Liver (tissue), 9 donors: ENCODE measurements around the gene TSN. TPM values are rescaled to one million over a fixed set of nuclear protein-coding genes. Genes with fewer than 3 reads are reported as not detected.
"Not testable (repeated sequence)": the region's sequence is repeated elsewhere in the genome, so short reads cannot be mapped to it uniquely, and the experiment has no call there.

Experiments
- DNase-seq: peaks from one replicate; pipeline ENCODE4 v3.0.0-alpha.2; 2017; ENCODE audit warnings: low spot score
- H3K27ac ChIP-seq, 2 donors: one replicate each; pipeline ENCODE4 v1.7.0; 2013; ENCODE audit warnings: inconsistent platforms in 2 of 2, low read length in 2 of 2, control low read depth in 1 of 2, low read depth in 1 of 2, mild to moderate bottlenecking in 1 of 2
- H3K27me3 ChIP-seq, 4 donors: one replicate each; pipeline versions ENCODE4 v1.6.1 to v1.7.0; 2013; ENCODE audit warnings: low read length in 3 of 4, inconsistent platforms in 1 of 4, mild to moderate bottlenecking in 1 of 4, moderate library complexity in 1 of 4; ENCODE audit not compliant: control insufficient read depth in 4 of 4, insufficient read depth in 4 of 4
- H3K36me3 ChIP-seq, 4 donors: one replicate each; pipeline versions ENCODE4 v1.6.1 to v1.7.0; 2013; ENCODE audit warnings: low read length in 3 of 4, mild to moderate bottlenecking in 3 of 4, low read depth in 1 of 4, moderate library complexity in 1 of 4; ENCODE audit not compliant: control insufficient read depth in 4 of 4, insufficient read depth in 3 of 4
- H3K4me1 ChIP-seq, 4 donors: one replicate each; pipeline versions ENCODE4 v1.6.1 to v1.7.0; 2013; ENCODE audit warnings: low read length in 3 of 4, mild to moderate bottlenecking in 3 of 4, moderate library complexity in 1 of 4; ENCODE audit not compliant: control insufficient read depth in 4 of 4, insufficient read depth in 4 of 4
- H3K4me3 ChIP-seq, 3 donors: one replicate each; pipeline versions ENCODE4 v1.6.1 to v1.7.0; 2013; ENCODE audit warnings: low read length in 3 of 3, control low read depth in 1 of 3, low read depth in 1 of 3, mild to moderate bottlenecking in 1 of 3
- H3K9ac ChIP-seq, 2 donors: one replicate each; pipeline ENCODE4 v1.7.0; 2013; ENCODE audit warnings: low read length in 2 of 2, mild to moderate bottlenecking in 2 of 2, moderate library complexity in 2 of 2, control low read depth in 1 of 2, low read depth in 1 of 2
- H3K9me3 ChIP-seq, 4 donors: one replicate each; pipeline versions ENCODE4 v1.6.1 to v1.7.0; 2013; ENCODE audit warnings: low read length in 3 of 4; ENCODE audit not compliant: control insufficient read depth in 4 of 4
- ATF3 ChIP-seq: IDR thresholded peaks from 2 replicates; pipeline ENCODE4 v1.6.1; 2016; ENCODE audit warnings: antibody characterized with exemption
- CTCF ChIP-seq: fragments of 150-350 bp; IDR thresholded peaks from 2 replicates; pipeline ENCODE4 v1.5.1; 2017; ENCODE audit warnings: improper control_type of control experiment, low read depth, low read length; ENCODE audit not compliant: missing input control
- EGR1 ChIP-seq, 2 donors: IDR thresholded peaks; 2 replicates each; pipeline ENCODE4 v1.6.1; 2016 to 2018; ENCODE audit warnings: antibody characterized with exemption in 2 of 2, low read depth in 2 of 2
- FOXA1 ChIP-seq: IDR thresholded peaks from 2 replicates; pipeline ENCODE4 v1.6.1; 2016; ENCODE audit warnings: antibody characterized with exemption
- FOXA2 ChIP-seq: IDR thresholded peaks from 2 replicates; pipeline ENCODE4 v1.6.1; 2016; ENCODE audit warnings: antibody characterized with exemption
- GABPA ChIP-seq, 2 donors: IDR thresholded peaks in 1 of 2; conservative IDR thresholded peaks in 1 of 2; 2 replicates each; pipeline ENCODE4 v1.6.1; 2016; ENCODE audit warnings: antibody characterized with exemption in 2 of 2, mild to moderate bottlenecking in 1 of 2, moderate library complexity in 1 of 2
- HNF4A ChIP-seq, 2 donors: conservative IDR thresholded peaks; 2 replicates each; pipeline ENCODE4 v1.6.1; 2016; ENCODE audit warnings: antibody characterized with exemption in 2 of 2, mild to moderate bottlenecking in 2 of 2
- HNF4G ChIP-seq: IDR thresholded peaks from 2 replicates; pipeline ENCODE4 v1.6.1; 2016; ENCODE audit warnings: antibody characterized with exemption
- JUND ChIP-seq, 2 donors: IDR thresholded peaks; 2 replicates each; pipeline ENCODE4 v1.6.1; 2016; ENCODE audit warnings: antibody characterized with exemption in 2 of 2
- MAX ChIP-seq: IDR thresholded peaks from 2 replicates; pipeline ENCODE4 v1.6.1; 2016; ENCODE audit warnings: antibody characterized with exemption
- NR2F2 ChIP-seq: IDR thresholded peaks from 2 replicates; pipeline ENCODE4 v1.6.1; 2016; ENCODE audit warnings: antibody characterized with exemption
- RAD21 ChIP-seq, 2 donors: IDR thresholded peaks; 2 replicates each; pipeline ENCODE4 v1.6.1; 2016; ENCODE audit warnings: antibody characterized with exemption in 2 of 2, mild to moderate bottlenecking in 2 of 2
- REST ChIP-seq: IDR thresholded peaks from 2 replicates; pipeline ENCODE4 v1.6.1; 2016; ENCODE audit warnings: antibody characterized with exemption, mild to moderate bottlenecking
- RXRA ChIP-seq, 2 donors: IDR thresholded peaks; 2 replicates each; pipeline ENCODE4 v1.6.1; 2017 to 2018; ENCODE audit warnings: antibody characterized with exemption in 2 of 2, mild to moderate bottlenecking in 1 of 2
- SP1 ChIP-seq: IDR thresholded peaks from 2 replicates; pipeline ENCODE4 v1.6.1; 2018; ENCODE audit warnings: antibody characterized with exemption, mild to moderate bottlenecking
- TAF1 ChIP-seq: conservative IDR thresholded peaks from 2 replicates; pipeline ENCODE4 v1.6.1; 2016; ENCODE audit warnings: antibody characterized with exemption, mild to moderate bottlenecking
- YY1 ChIP-seq: IDR thresholded peaks from 2 replicates; pipeline ENCODE4 v1.6.1; 2016; ENCODE audit warnings: antibody characterized with exemption, mild to moderate bottlenecking
- ZBTB33 ChIP-seq: IDR thresholded peaks from 2 replicates; pipeline ENCODE4 v1.6.1; 2016; ENCODE audit warnings: antibody characterized with exemption
- WGBS: extraction: QIAGEN DNeasy Blood & Tissue Kit; methylation state at CpG from one replicate; pipeline ENCODE4 v1.1.7; 2013; 5-methylcytosine and 5-hydroxymethylcytosine counted together
- polyA plus RNA-seq, 2 donors: library from polyadenylated mRNA; stranded (reverse) in 1 of 2; unstranded in 1 of 2; fragments of 200-250 nt in 1 of 2; fragments of >200 nt in 1 of 2; fragmentation: Nextera tagmentation in 1 of 2; extraction: Ambion mirVana in 1 of 2; gene quantifications; one replicate each; pipeline versions ENCODE4 v1.2.1 to v1.2.3, GENCODE V29; 2013 to 2015
- total RNA-seq, 2 donors: library from RNA; depleted of rRNA; stranded (reverse); fragments of >200 nt; gene quantifications; one replicate each; pipeline ENCODE4 v1.2.3, GENCODE V29; 2014
- donor health status: healthy.
- donor health status: healthy.
- donor health status: healthy.
- donor health status: healthy.
- donor health status: healthy.

Gene TSN
- total and polyA plus RNA-seq, 4 donors, result 17.0 to 30.6 (median 17.7) TPM

GRCh38 chr2:121805766-121806143, 50.3 kb downstream of the TSN start:
- H3K36me3 ChIP-seq, result no peaks in the 10 kb centered on the region
- DNase-seq, result no peak
- TF ChIP-seq JUND (IDR thresholded peaks at IDR 0.05) (no peak), YY1 (no peak), REST (no peak), FOXA2 (no peak), SP1 (no peak), HNF4A (conservative IDR thresholded peaks at IDR 0.05) (no peak), EGR1 (IDR thresholded peaks at IDR 0.05; ENCODE audit: low read depth in 2 of 2) (no peak), NR2F2 (no peak), TAF1 (no peak), CTCF (no peak), ZBTB33 (no peak), RXRA (IDR thresholded peaks at IDR 0.05) (no peak), HNF4G (no peak), ATF3 (no peak), FOXA1 (no peak), RAD21 (IDR thresholded peaks at IDR 0.05) (no peak), MAX (no peak), GABPA (IDR thresholded peaks at IDR 0.05 in 1 of 2, conservative IDR thresholded peaks at IDR 0.05 in 1 of 2) (no peak)
- H3K27me3 ChIP-seq, result peaks cover 0 to 8% (median 0%) of the 10 kb centered on the region in 4 donors
- H3K27ac ChIP-seq, result no peak overlapping the region
- H3K4me3 ChIP-seq, result no peak overlapping the region
- 56% methylated on average over 7 of the region's 7 CpGs for WGBS
- no peaks in the 10 kb centered on the region for H3K9me3 ChIP-seq
- no peak overlapping the region for H3K9ac ChIP-seq
- peaks cover 0 to 6% (median 5%) of the 10 kb centered on the region in 4 donors for H3K4me1 ChIP-seq

GRCh38 chr2:121807771-121808170, 52.3 kb downstream of the TSN start:
- H3K9me3 ChIP-seq, H3K4me3 ChIP-seq, H3K27ac ChIP-seq, H3K36me3 ChIP-seq, H3K9ac ChIP-seq, H3K27me3 ChIP-seq, DNase-seq, H3K4me1 ChIP-seq: not testable (repeated sequence)
- WGBS, result 94% methylated on average over 8 of the region's 8 CpGs
